Caco-2 (cell line): ENCODE results near the gene BTF3. TPM values are rescaled to one million over a fixed set of nuclear protein-coding genes. Genes with fewer than 3 reads are reported as not detected.

Experiments
- BruUV-seq: library from RNA; stranded (reverse); fragments of 400-500 nt; replicated peaks from 2 replicates; lab custom pipeline; 2021; lab: Mats Ljungman, UMichigan
- CTCF ChIA-PET: fragments of 300-600 bp; sonication (Branson Sonifier 250); formaldehyde crosslinking; loops from one replicate; lab custom pipeline; 2022; ENCODE audit warnings: antibody characterized with exemption; lab: Charles Lee
- POLR2A ChIA-PET: fragments of 300-600 bp; sonication (Branson Sonifier 250); formaldehyde crosslinking; loops from one replicate; lab custom pipeline; 2022; ENCODE audit warnings: antibody characterized with exemption; lab: Charles Lee
- DNase-seq, 2 experiments: peaks; one replicate each; pipeline versions ENCODE4 v3.0.0 to v3.0.0-alpha.2; 2020 to 2022
- H3K27me3 ChIP-seq: replicated peaks from 2 replicates; pipeline ENCODE4 v1.6.0; 2011; ENCODE audit warnings: low read length; ENCODE audit not compliant: control insufficient read depth, insufficient read depth
- H3K36me3 ChIP-seq: 2 replicates; pipeline ENCODE4 v1.5.1; 2011; ENCODE audit warnings: low read length; ENCODE audit not compliant: control insufficient read depth, insufficient read depth
- H3K4me1 ChIP-seq: fragments of 250-450 bp; sonication (Bioruptor Pico); 2 replicates; pipeline ENCODE4 v1.5.1; 2020; ENCODE audit warnings: mild to moderate bottlenecking
- H3K4me3 ChIP-seq: 2 replicates; pipeline ENCODE4 v1.5.1; 2011; ENCODE audit warnings: low read depth, mild to moderate bottlenecking, control low read depth, low read length
- H3K9me3 ChIP-seq: fragments of 250-450 bp; sonication (Bioruptor Pico); 2 replicates; pipeline ENCODE4 v1.5.1; 2020; ENCODE audit warnings: mild to moderate bottlenecking, moderate library complexity
- H3K27ac Mint-ChIP-seq: one replicate; pipeline ENCODE4 v1.8.0; 2022; ENCODE audit warnings: mixed read lengths; ENCODE audit not compliant: unreplicated experiment
- H3K27me3 Mint-ChIP-seq: one replicate; pipeline ENCODE4 v1.8.0; 2022; ENCODE audit warnings: mixed read lengths; ENCODE audit not compliant: insufficient read depth, unreplicated experiment
- H3K36me3 Mint-ChIP-seq: one replicate; pipeline ENCODE4 v1.8.0; 2022; ENCODE audit warnings: mild to moderate bottlenecking, mixed read lengths; ENCODE audit not compliant: insufficient read depth, unreplicated experiment
- H3K4me1 Mint-ChIP-seq: one replicate; pipeline ENCODE4 v1.8.0; 2022; ENCODE audit warnings: low read depth, mixed read lengths; ENCODE audit not compliant: unreplicated experiment
- H3K4me3 Mint-ChIP-seq: one replicate; pipeline ENCODE4 v1.8.0; 2022; ENCODE audit warnings: mild to moderate bottlenecking, moderate library complexity, mixed read lengths; ENCODE audit not compliant: unreplicated experiment
- H3K9me3 Mint-ChIP-seq: one replicate; pipeline ENCODE4 v1.8.0; 2022; ENCODE audit warnings: mixed read lengths; ENCODE audit not compliant: unreplicated experiment
- intact Hi-C: fragments of 100-400 bp; cut with micrococcal nuclease; formaldehyde crosslinking; loops from one replicate; pipeline ENCODE4 v1.10.0; 2022; ENCODE audit not compliant: unreplicated experiment
- total RNA-seq: library from RNA; stranded (reverse); gene quantifications from 2 replicates; pipeline ENCODE4 v1.2.3, GENCODE V29; 2022
- TF ChIP-seq, protein P1 (sequence below), 2 experiments: fragments of 200-600 bp in 1 of 2; IDR thresholded peaks; 1 replicate in 1 of 2; 2 replicates in 1 of 2; pipeline versions ENCODE4 v1.5.1 to v1.8.0; 2011 to 2022; ENCODE audit warnings: antibody characterized with exemption in 1 of 2, control low read depth in 1 of 2, inconsistent platforms in 1 of 2, low read depth in 1 of 2, low read length in 1 of 2, mild to moderate bottlenecking in 1 of 2, moderate library complexity in 1 of 2; ENCODE audit not compliant: insufficient read depth in 1 of 2, severe bottlenecking in 1 of 2, unreplicated experiment in 1 of 2

The BTF3 gene
- total RNA-seq, 1 experiment from 2014 or later, result 653 TPM

DNA sequence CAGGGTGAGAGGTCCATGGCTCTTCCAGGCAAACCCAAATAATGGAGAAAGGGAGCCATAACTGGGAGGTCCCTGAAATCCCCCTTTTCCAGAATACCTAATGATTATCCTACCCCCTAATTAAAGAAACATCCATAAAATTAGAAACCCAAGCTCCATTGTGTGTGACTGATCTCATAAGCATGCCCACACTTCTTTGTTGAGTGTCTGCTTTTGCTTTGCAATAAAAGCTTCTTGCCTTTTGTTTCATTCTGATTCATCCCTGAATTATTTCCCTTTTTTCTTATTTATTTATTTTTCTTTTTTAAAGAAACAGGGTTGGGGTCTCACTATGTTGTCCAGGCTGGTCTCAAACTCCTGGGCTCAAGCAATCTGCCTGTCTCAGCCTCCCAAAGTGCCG lies 33.1 kb downstream of the BTF3 start:
- Mint-ChIP-seq H3K4me1 (no peaks in the 10 kb centered on the region), H3K4me3 (no peak overlapping the region), H3K27me3 (peaks cover 10% of the 10 kb centered on the region), H3K27ac (no peak overlapping the region), H3K9me3 (peaks cover 27% of the 10 kb centered on the region), H3K36me3 (no peaks in the 10 kb centered on the region)
- no peak for DNase-seq
- Histone ChIP-seq H3K9me3 (no peaks in the 10 kb centered on the region), H3K4me1 (no peaks in the 10 kb centered on the region), H3K36me3 (no peaks in the 10 kb centered on the region), H3K4me3 (no peak overlapping the region), H3K27me3 (no peaks in the 10 kb centered on the region)
- POLR2A ChIA-PET, result no interaction called here
- intact Hi-C loops, result no loop called here
- no TSS peak for BruUV-seq
- TF ChIP-seq, protein P1, sequence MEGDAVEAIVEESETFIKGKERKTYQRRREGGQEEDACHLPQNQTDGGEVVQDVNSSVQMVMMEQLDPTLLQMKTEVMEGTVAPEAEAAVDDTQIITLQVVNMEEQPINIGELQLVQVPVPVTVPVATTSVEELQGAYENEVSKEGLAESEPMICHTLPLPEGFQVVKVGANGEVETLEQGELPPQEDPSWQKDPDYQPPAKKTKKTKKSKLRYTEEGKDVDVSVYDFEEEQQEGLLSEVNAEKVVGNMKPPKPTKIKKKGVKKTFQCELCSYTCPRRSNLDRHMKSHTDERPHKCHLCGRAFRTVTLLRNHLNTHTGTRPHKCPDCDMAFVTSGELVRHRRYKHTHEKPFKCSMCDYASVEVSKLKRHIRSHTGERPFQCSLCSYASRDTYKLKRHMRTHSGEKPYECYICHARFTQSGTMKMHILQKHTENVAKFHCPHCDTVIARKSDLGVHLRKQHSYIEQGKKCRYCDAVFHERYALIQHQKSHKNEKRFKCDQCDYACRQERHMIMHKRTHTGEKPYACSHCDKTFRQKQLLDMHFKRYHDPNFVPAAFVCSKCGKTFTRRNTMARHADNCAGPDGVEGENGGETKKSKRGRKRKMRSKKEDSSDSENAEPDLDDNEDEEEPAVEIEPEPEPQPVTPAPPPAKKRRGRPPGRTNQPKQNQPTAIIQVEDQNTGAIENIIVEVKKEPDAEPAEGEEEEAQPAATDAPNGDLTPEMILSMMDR (IDR thresholded peaks at IDR 0.05; ENCODE audit: insufficient read depth in 1 of 2, low read depth in 1 of 2, low read length in 1 of 2, severe bottlenecking in 1 of 2, unreplicated experiment in 1 of 2), result no peak
- CTCF ChIA-PET, result no interaction called here

DNA sequence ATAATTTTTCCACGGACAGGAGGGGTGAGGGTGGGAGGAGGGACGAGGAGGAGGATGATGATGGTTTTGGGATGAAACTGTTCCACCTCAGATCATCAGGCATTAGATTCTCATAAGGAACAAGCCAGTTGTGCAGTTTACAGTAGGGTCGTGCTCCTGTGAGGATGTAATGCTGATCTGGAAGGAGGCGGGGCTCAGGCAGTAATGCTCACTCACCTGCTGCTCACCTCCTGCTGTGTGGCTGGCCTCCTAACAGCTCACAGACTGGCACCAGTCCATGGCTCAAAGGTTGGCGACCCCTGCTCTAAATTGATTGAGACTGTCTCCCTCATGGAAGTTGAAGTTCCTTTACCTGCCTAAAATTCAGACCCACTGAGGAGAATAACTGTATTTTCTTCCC lies 34.0 kb downstream of the BTF3 start:
- CTCF ChIA-PET, result no interaction called here
- no peak overlapping the region for H3K4me3 ChIP-seq
- H3K4me1 ChIP-seq, result no peaks in the 10 kb centered on the region

DNA sequence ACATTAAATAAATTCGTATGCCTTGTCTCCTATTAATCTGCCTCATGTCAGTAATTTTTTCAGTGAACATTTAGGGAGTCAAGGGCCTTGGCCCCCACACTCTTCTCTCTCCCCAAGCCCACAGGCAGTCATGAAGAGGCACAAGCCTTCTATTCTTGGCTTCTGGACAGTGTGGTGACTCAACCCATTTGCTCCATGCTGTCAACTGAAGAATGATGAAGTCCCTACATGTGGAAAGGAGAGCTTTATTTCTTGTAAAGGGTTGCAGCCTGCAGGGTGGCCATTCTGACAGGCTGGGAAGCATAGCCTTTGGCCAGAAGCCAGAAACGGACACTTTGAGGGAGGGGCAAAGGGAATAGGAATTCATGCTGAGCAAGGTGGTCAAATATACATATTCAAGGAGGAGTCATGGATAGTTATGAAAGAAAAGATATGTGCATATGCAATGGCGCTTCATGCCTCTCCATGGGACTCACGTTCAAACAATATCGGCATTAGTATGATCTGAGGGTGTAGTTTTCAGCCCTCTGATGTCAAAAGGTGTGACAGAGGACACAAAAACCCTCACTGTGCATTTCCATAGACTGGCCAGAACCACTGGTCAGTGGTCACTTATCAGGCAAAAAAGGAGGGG lies 35.9 kb downstream of the BTF3 start:
- CTCF ChIA-PET, result no interaction called here
- H3K9me3 ChIP-seq, result no peaks in the 10 kb centered on the region

More for the DNA sequence above, 34.0 kb downstream of the BTF3 start:
- Mint-ChIP-seq H3K27me3 (peaks cover 10% of the 10 kb centered on the region), H3K4me3 (no peak overlapping the region), H3K4me1 (no peaks in the 10 kb centered on the region), H3K9me3 (peaks cover 27% of the 10 kb centered on the region), H3K36me3 (no peaks in the 10 kb centered on the region), H3K27ac (no peak overlapping the region)
- Histone ChIP-seq H3K36me3 (no peaks in the 10 kb centered on the region), H3K27me3 (no peaks in the 10 kb centered on the region), H3K9me3 (no peaks in the 10 kb centered on the region)
- intact Hi-C loops, result no loop called here
- BruUV-seq, result no TSS peak
- TF ChIP-seq, protein P1 (IDR thresholded peaks at IDR 0.05; ENCODE audit: insufficient read depth in 1 of 2, low read depth in 1 of 2, low read length in 1 of 2, severe bottlenecking in 1 of 2, unreplicated experiment in 1 of 2), result no peak
- POLR2A ChIA-PET, result no interaction called here
- DNase-seq, result no peak

More for the DNA sequence above, 35.9 kb downstream of the BTF3 start:
- Mint-ChIP-seq H3K9me3 (peaks cover 27% of the 10 kb centered on the region), H3K4me3 (no peak overlapping the region), H3K4me1 (no peaks in the 10 kb centered on the region), H3K27me3 (no peaks in the 10 kb centered on the region), H3K27ac (no peak overlapping the region), H3K36me3 (no peaks in the 10 kb centered on the region)
- TF ChIP-seq, protein P1 (IDR thresholded peaks at IDR 0.05; ENCODE audit: insufficient read depth in 1 of 2, low read depth in 1 of 2, low read length in 1 of 2, severe bottlenecking in 1 of 2, unreplicated experiment in 1 of 2), result no peak
- intact Hi-C loops, result no loop called here
- Histone ChIP-seq H3K4me1 (no peaks in the 10 kb centered on the region), H3K4me3 (no peak overlapping the region), H3K27me3 (no peaks in the 10 kb centered on the region), H3K36me3 (no peaks in the 10 kb centered on the region)
- POLR2A ChIA-PET, result no interaction called here
- BruUV-seq, result no TSS peak
- no peak for DNase-seq
